RWPE1 (cell line): Measurements from ENCODE around the gene IRAG1.

ENCODE experiments used
- CTCF ChIA-PET: fragments of 350-600 bp; sonication (Branson Sonifier 250); formaldehyde crosslinking; extraction: SDS; loops from one replicate; lab custom pipeline; 2021; lab: Yijun Ruan, JAX
- POLR2A ChIA-PET: fragments of 400-600 bp; formaldehyde crosslinking; extraction: SDS; loops from one replicate; lab custom pipeline; 2020; ENCODE audit warnings: antibody characterized with exemption; ENCODE audit not compliant: low non-redundant PET; lab: Yijun Ruan, JAX
- DNase-seq: peaks from one replicate; pipeline ENCODE4 v3.0.0; 2012; ENCODE audit warnings: low spot score
- H3K27ac ChIP-seq: fragments of 450-650 bp; 2 replicates; pipeline ENCODE4 v1.5.1; 2017
- CTCF ChIP-seq: fragments of 450-650 bp; conservative IDR thresholded peaks from 2 replicates; pipeline ENCODE4 v1.5.1; 2017; ENCODE audit warnings: low read depth, mild to moderate bottlenecking

Gene IRAG1

GRCh38 chr11:10670099-10670498 is 23.5 kb downstream of the IRAG1 start:
- CTCF ChIA-PET, result no interaction called here
- H3K27ac ChIP-seq, result no peak overlapping the region
- no peak for TF ChIP-seq CTCF
- DNase-seq, result no peak
- POLR2A ChIA-PET, result no interaction called here

- CTCF ChIA-PET, result no interaction called here
- no peak for TF ChIP-seq CTCF
- H3K27ac ChIP-seq, result no peak overlapping the region
- POLR2A ChIA-PET, result no interaction called here
- no peak for DNase-seq
Measured at GRCh38 chr11:10669258-10670033, 24.1 kb downstream of the IRAG1 start.

GRCh38 chr11:10667521-10667885 is 26.1 kb downstream of the IRAG1 start:
- ChIA-PET CTCF (interaction anchor here (0.6 kb wide), 1 partner anchor 68 kb away, joined by 3 read pairs; no protein-coding TSS in a partner anchor), POLR2A (no interaction called here)
- no peak for TF ChIP-seq CTCF
- no peak for DNase-seq
- H3K27ac ChIP-seq, result no peak overlapping the region

- TF ChIP-seq CTCF, result no peak
- no peak overlapping the region for H3K27ac ChIP-seq
- ChIA-PET CTCF (interaction anchor here (0.6 to 1.3 kb wide), 2 partner anchors 12 to 68 kb away, joined by 3 to 4 read pairs; no protein-coding TSS in a partner anchor), POLR2A (no interaction called here)
- DNase-seq, result no peak
Measured at GRCh38 chr11:10666556-10667520, 26.7 kb downstream of the IRAG1 start.

- ChIA-PET POLR2A (no interaction called here), CTCF (interaction anchor here (0.6 kb wide), 1 partner anchor 107 kb away, joined by 4 read pairs; no protein-coding TSS in a partner anchor)
- DNase-seq, result no peak
- no peak for TF ChIP-seq CTCF
- no peak overlapping the region for H3K27ac ChIP-seq
Measured at GRCh38 chr11:10664496-10664895, 29.1 kb downstream of the IRAG1 start.

GRCh38 chr11:10663990-10664389 is 29.6 kb downstream of the IRAG1 start:
- POLR2A ChIA-PET, result no interaction called here
- TF ChIP-seq CTCF, result no peak
- H3K27ac ChIP-seq, result no peak overlapping the region
- CTCF ChIA-PET, result interaction anchor here (0.6 to 1.1 kb wide), 2 partner anchors 10 to 107 kb away, joined by 3 to 4 read pairs; no protein-coding TSS in a partner anchor
- no peak for DNase-seq
